Right atrium auricular region (tissue), 2 donors: ENCODE results near the gene SUFU. TPM values are rescaled to one million over a fixed set of nuclear protein-coding genes. Genes with fewer than 3 reads are reported as not detected.

Experiments used
- DNase-seq: peaks from one replicate; pipeline ENCODE4 v3.0.0-alpha.2; 2019; ENCODE audit warnings: low spot score
- H3K27ac ChIP-seq, 2 donors: fragments of 200-600 bp; sonication (generic); 1 replicate in 1 of 2; 2 replicates in 1 of 2; pipeline ENCODE4 v1.5.1; 2016 to 2019
- H3K27me3 ChIP-seq, 2 donors: fragments of 200-600 bp; sonication (generic); one replicate each; pipeline versions ENCODE4 v1.5.1 to v1.6.0; 2017 to 2019
- H3K36me3 ChIP-seq: fragments of 200-600 bp; sonication (generic); one replicate; pipeline ENCODE4 v1.5.1; 2016
- H3K4me1 ChIP-seq, 2 donors: fragments of 200-600 bp; sonication (generic); one replicate each; pipeline versions ENCODE4 v1.5.1 to v1.6.0; 2017 to 2019
- H3K4me3 ChIP-seq, 2 donors: fragments of 200-600 bp; sonication (generic); 1 replicate in 1 of 2; 2 replicates in 1 of 2; pipeline ENCODE4 v1.5.1; 2017 to 2019; ENCODE audit warnings: mild to moderate bottlenecking in 1 of 2, moderate library complexity in 1 of 2
- H3K9me3 ChIP-seq, 2 donors: fragments of 200-600 bp; sonication (generic); one replicate each; pipeline ENCODE4 v1.5.1; 2019
- CTCF ChIP-seq, 2 donors: fragments of 200-600 bp; sonication (generic); IDR thresholded peaks; one replicate each; pipeline ENCODE4 v1.5.1; 2019; ENCODE audit warnings: antibody characterized with exemption in 2 of 2
- total RNA-seq, 2 donors: library from RNA; depleted of rRNA; stranded (reverse); fragments of >200 nt; gene quantifications; one replicate each; pipeline ENCODE4 v1.1.0, GENCODE V29; 2016

Gene SUFU
- total RNA-seq, 2 donors from 2014 or later, result 4.9 to 6.4 TPM

GRCh38 chr10:102504179-102504975 is 605 bp downstream of the SUFU start:
- DNase-seq, result no peak
- Histone ChIP-seq H3K27me3 (no peaks in the 10 kb centered on the region), H3K4me3 (peak overlapping the region; percentile 99), H3K9me3 (no peaks in the 10 kb centered on the region), H3K4me1 (peaks cover 0 to 58% of the 10 kb centered on the region in 2 donors), H3K27ac (peak overlapping the region; percentile 84 to 94), H3K36me3 (peaks cover 4% of the 10 kb centered on the region)
- no peak for TF ChIP-seq CTCF (IDR thresholded peaks at IDR 0.05)

GRCh38 chr10:102504976-102505300 is 1.2 kb downstream of the SUFU start:
- peak overlapping the region; percentile 99 for H3K4me3 ChIP-seq
- no peak for TF ChIP-seq CTCF (IDR thresholded peaks at IDR 0.05)
- peak overlapping the region; percentile 84 to 94 for H3K27ac ChIP-seq
- peaks cover 10% of the 10 kb centered on the region for H3K36me3 ChIP-seq
- no peak for DNase-seq
- no peaks in the 10 kb centered on the region for H3K9me3 ChIP-seq
- H3K4me1 ChIP-seq, result peaks cover 0 to 52% of the 10 kb centered on the region in 2 donors
- H3K27me3 ChIP-seq, result no peaks in the 10 kb centered on the region

GRCh38 chr10:102505462-102506115 is 1.8 kb downstream of the SUFU start:
- DNase-seq, result no peak
- peaks cover 0 to 47% of the 10 kb centered on the region in 2 donors for H3K4me1 ChIP-seq
- TF ChIP-seq CTCF (IDR thresholded peaks at IDR 0.05), result no peak

GRCh38 chr10:102507521-102507920 is 3.7 kb downstream of the SUFU start:
- no peak for TF ChIP-seq CTCF (IDR thresholded peaks at IDR 0.05)
- H3K4me3 ChIP-seq, result no peak overlapping the region

More at GRCh38 chr10:102505462-102506115, 1.8 kb downstream of the SUFU start:
- Histone ChIP-seq H3K4me3 (peak overlapping the region in 1 of 2 donors; percentile 99), H3K36me3 (peaks cover 12% of the 10 kb centered on the region), H3K27me3 (no peaks in the 10 kb centered on the region), H3K9me3 (no peaks in the 10 kb centered on the region), H3K27ac (no peak overlapping the region)

GRCh38 chr10:102508506-102508905 is 4.7 kb downstream of the SUFU start:
- H3K36me3 ChIP-seq, result peaks cover 18% of the 10 kb centered on the region

More at GRCh38 chr10:102507521-102507920, 3.7 kb downstream of the SUFU start:
- no peaks in the 10 kb centered on the region for H3K9me3 ChIP-seq
- no peak for DNase-seq
- peaks cover 18% of the 10 kb centered on the region for H3K36me3 ChIP-seq
- peaks cover 0 to 36% of the 10 kb centered on the region in 2 donors for H3K4me1 ChIP-seq
- H3K27me3 ChIP-seq, result no peaks in the 10 kb centered on the region
- H3K27ac ChIP-seq, result no peak overlapping the region

More at GRCh38 chr10:102508506-102508905, 4.7 kb downstream of the SUFU start:
- H3K4me3 ChIP-seq, result no peak overlapping the region
- no peaks in the 10 kb centered on the region for H3K27me3 ChIP-seq
- no peak overlapping the region for H3K27ac ChIP-seq
- no peaks in the 10 kb centered on the region for H3K9me3 ChIP-seq
- H3K4me1 ChIP-seq, result peaks cover 0 to 29% of the 10 kb centered on the region in 2 donors
- TF ChIP-seq CTCF (IDR thresholded peaks at IDR 0.05), result no peak
- DNase-seq, result no peak
